BE2C (cell line): ENCODE measurements around the gene CATSPER4.
A peak's percentile ranks its signal among the peaks of the same experiment; 100 is the strongest.

Experiments
- DNase-seq: peaks from one replicate; pipeline ENCODE4 v3.0.0-alpha.2; 2020
- H3K27me3 ChIP-seq: fragments of 250-450 bp; sonication (Bioruptor Pico); 2 replicates; pipeline ENCODE4 v1.5.1; 2020; ENCODE audit warnings: mild to moderate bottlenecking
- H3K36me3 ChIP-seq: fragments of 250-450 bp; sonication (Bioruptor Pico); 2 replicates; pipeline ENCODE4 v1.5.1; 2020; ENCODE audit warnings: mild to moderate bottlenecking
- H3K4me1 ChIP-seq: fragments of 250-450 bp; sonication (Bioruptor Pico); 2 replicates; pipeline ENCODE4 v1.5.1; 2020
- H3K4me3 ChIP-seq: 2 replicates; pipeline ENCODE4 v1.5.1; 2011; ENCODE audit warnings: low read depth, low read length
- H3K9me3 ChIP-seq: fragments of 250-450 bp; sonication (Bioruptor Pico); 2 replicates; pipeline ENCODE4 v1.5.1; 2020
- CTCF ChIP-seq: IDR thresholded peaks from 2 replicates; pipeline ENCODE4 v1.5.1; 2012; ENCODE audit warnings: mild to moderate bottlenecking, low read depth, low read length

The CATSPER4 gene

GRCh38 chr1:26158908-26159742 is 31.3 kb upstream of the CATSPER4 start, which contains the start of gene FAM110D:
TSS of gene FAM110D (plus strand) at chr1:26159079. CDS start at chr1:26161292, 2,213 bp downstream.
- TF ChIP-seq CTCF, result no peak
- DNase-seq, result no peak
- Histone ChIP-seq H3K36me3 (no peaks in the 10 kb centered on the region), H3K9me3 (no peaks in the 10 kb centered on the region), H3K4me1 (peaks cover 7% of the 10 kb centered on the region), H3K4me3 (no peak within 1 kb of the TSS), H3K27me3 (no peaks in the 10 kb centered on the region)

GRCh38 chr1:26159743-26160039 is 30.7 kb upstream of the CATSPER4 start:
- no peak overlapping the region for H3K4me3 ChIP-seq
- H3K4me1 ChIP-seq, result peaks cover 7% of the 10 kb centered on the region
- DNase-seq, result no peak
- no peaks in the 10 kb centered on the region for H3K27me3 ChIP-seq
- H3K36me3 ChIP-seq, result no peaks in the 10 kb centered on the region
- H3K9me3 ChIP-seq, result no peaks in the 10 kb centered on the region
- TF ChIP-seq CTCF, result no peak

GRCh38 chr1:26160527-26161414 is 29.6 kb upstream of the CATSPER4 start:
- no peaks in the 10 kb centered on the region for H3K27me3 ChIP-seq
- no peaks in the 10 kb centered on the region for H3K9me3 ChIP-seq
- peak overlapping the region; percentile 45 for H3K4me3 ChIP-seq
- DNase-seq, result no peak
- TF ChIP-seq CTCF, result no peak
- H3K4me1 ChIP-seq, result peaks cover 7% of the 10 kb centered on the region
- H3K36me3 ChIP-seq, result no peaks in the 10 kb centered on the region

GRCh38 chr1:26161415-26162219 is 28.8 kb upstream of the CATSPER4 start:
- DNase-seq, result peak; percentile 61
- peaks cover 1% of the 10 kb centered on the region for H3K4me1 ChIP-seq
- H3K36me3 ChIP-seq, result no peaks in the 10 kb centered on the region
- no peaks in the 10 kb centered on the region for H3K9me3 ChIP-seq
- no peaks in the 10 kb centered on the region for H3K27me3 ChIP-seq
- TF ChIP-seq CTCF, result no peak
- peak overlapping the region; percentile 45 for H3K4me3 ChIP-seq

GRCh38 chr1:26162220-26162709 is 28.1 kb upstream of the CATSPER4 start:
- Histone ChIP-seq H3K9me3 (no peaks in the 10 kb centered on the region), H3K27me3 (no peaks in the 10 kb centered on the region), H3K4me1 (no peaks in the 10 kb centered on the region; the same call in 1 of the 2 replicates), H3K4me3 (peak overlapping the region; percentile 39), H3K36me3 (no peaks in the 10 kb centered on the region)
- no peak for TF ChIP-seq CTCF
- DNase-seq, result no peak
